Testis (tissue), 3 donors: ENCODE results near the gene LMTK3. TPM values are rescaled to one million over a fixed set of nuclear protein-coding genes. Genes with fewer than 3 reads are reported as not detected.
"Not testable (repeated sequence)": the region's sequence is repeated elsewhere in the genome, so short reads cannot be mapped to it uniquely, and the experiment has no call there.

Source experiments
- DNase-seq: peaks from one replicate; pipeline ENCODE4 v3.0.0-alpha.2; 2019
- H3K27ac ChIP-seq, 2 donors: fragments of 200-600 bp; sonication (generic); one replicate each; pipeline ENCODE4 v1.5.1; 2019
- H3K27me3 ChIP-seq: fragments of 200-600 bp; sonication (generic); one replicate; pipeline ENCODE4 v1.5.1; 2019
- H3K36me3 ChIP-seq: fragments of 200-600 bp; sonication (generic); one replicate; pipeline ENCODE4 v1.5.1; 2017; ENCODE audit warnings: low read depth; ENCODE audit errors: missing control alignments
- H3K4me1 ChIP-seq: fragments of 200-600 bp; sonication (generic); one replicate; pipeline ENCODE4 v1.5.1; 2019
- H3K4me3 ChIP-seq, 2 donors: fragments of 200-600 bp; sonication (generic); one replicate each; pipeline ENCODE4 v1.5.1; 2017 to 2019
- H3K9me3 ChIP-seq: fragments of 200-600 bp; sonication (generic); one replicate; pipeline ENCODE4 v1.5.1; 2017
- POLR2A ChIP-seq: fragments of 450-650 bp; IDR thresholded peaks from one replicate; pipeline ENCODE4 v1.6.1; 2017; ENCODE audit warnings: antibody characterized with exemption, mild to moderate bottlenecking, moderate library complexity
- WGBS, 2 donors: methylation state at CpG; one replicate each; pipeline ENCODE4 v1.1.5; 2018; 5-methylcytosine and 5-hydroxymethylcytosine counted together
- intact Hi-C: fragments of 100-400 bp; cut with DNase I; formaldehyde crosslinking; loops from one replicate; pipeline ENCODE4 v1.15.1; 2023; ENCODE audit warnings: low total_unique reads
- polyA plus RNA-seq: library from polyadenylated mRNA; stranded (reverse); fragments of 350-450 nt; fragmentation: Illumina TruSeq; extraction: RNeasy Lipid Tissue Mini Kit (QIAGEN cat#74804); gene quantifications from one replicate; pipeline ENCODE4 v1.2.3, GENCODE V29; 2014; ENCODE audit warnings: low read depth, low replicate concordance; ENCODE audit not compliant: insufficient read depth
- total RNA-seq, 2 donors: library from RNA; depleted of rRNA; stranded (reverse); fragments of >200 nt; gene quantifications; one replicate each; pipeline ENCODE4 v1.2.3, GENCODE V29; 2016
- TF ChIP-seq, protein P1 (sequence below), 3 experiments: fragments of 450-650 bp in 2 of 3; fragments of 200-600 bp in 1 of 3; sonication (generic) in 1 of 3; IDR thresholded peaks; one replicate each; pipeline ENCODE4 v1.5.1; 2016 to 2019; ENCODE audit warnings: antibody characterized with exemption in 3 of 3, mild to moderate bottlenecking in 2 of 3, moderate library complexity in 1 of 3

LMTK3 gene
- total and polyA plus RNA-seq, 3 donors from 2014 or later: 0.62 to 1.7 (median 0.96) TPM

DNA sequence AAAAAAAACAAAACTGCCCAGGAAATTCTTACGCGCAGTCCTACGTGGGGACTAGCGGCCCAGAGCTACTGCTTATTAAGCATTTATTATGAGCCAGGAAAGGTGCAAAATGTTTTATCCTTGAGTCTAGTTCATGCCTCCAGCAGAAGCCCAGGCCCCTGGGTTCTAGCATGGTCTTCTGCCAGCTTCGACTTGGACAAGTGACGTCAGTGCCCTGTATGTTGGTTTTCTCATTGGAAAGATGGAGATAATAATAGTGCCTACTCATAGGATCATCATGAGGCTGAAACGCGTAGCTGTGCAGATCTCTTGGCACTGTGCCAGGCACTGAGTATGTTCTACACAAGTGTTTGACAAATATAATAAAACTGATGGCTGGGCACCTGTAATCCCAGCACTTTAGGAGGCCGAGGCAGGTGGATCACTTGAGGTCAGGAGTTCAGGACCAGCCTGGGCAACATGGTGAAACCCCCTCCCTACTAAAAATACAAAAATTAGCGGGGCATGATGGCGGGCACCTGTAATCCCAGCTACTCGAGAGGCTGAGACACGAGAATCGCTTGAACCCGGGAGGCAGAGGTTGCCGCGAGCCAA lies 28.0 kb upstream of the LMTK3 start:
- intact Hi-C loops: no loop called here

DNA sequence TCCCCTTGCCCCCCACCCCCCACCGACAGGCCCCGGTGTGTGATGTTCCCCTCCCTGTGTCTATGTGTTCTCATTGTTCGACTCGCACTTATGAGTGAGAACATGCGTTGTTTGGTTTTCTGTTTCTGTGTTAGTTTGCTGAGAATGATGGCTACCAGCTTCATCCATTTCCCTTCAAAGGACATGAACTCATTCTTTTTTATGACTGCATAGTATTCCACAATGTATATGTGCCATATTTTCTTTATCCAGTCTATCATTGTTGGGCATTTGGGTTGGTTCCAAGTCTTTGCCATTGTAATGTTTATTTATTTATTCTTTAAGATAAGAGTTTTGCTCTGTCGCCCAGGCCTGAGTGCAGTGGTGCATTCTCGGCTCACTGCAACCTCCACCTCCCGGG lies 26.4 kb upstream of the LMTK3 start:
- H3K4me1 ChIP-seq, H3K27me3 ChIP-seq, intact Hi-C loops, H3K36me3 ChIP-seq, DNase-seq, H3K4me3 ChIP-seq, H3K27ac ChIP-seq, H3K9me3 ChIP-seq: not testable (repeated sequence)
- 93% methylated on average over 8 of the region's 8 CpGs for WGBS, 2 donors

More for the DNA sequence above, 28.0 kb upstream of the LMTK3 start:
- H3K9me3 ChIP-seq: no peaks in the 10 kb centered on the region
- 78 to 80% methylated on average over 17 of the region's 17 CpGs for WGBS, 2 donors
- no peak overlapping the region for H3K4me3 ChIP-seq
- no peak for DNase-seq
- no peaks in the 10 kb centered on the region for H3K27me3 ChIP-seq
- no peak for TF ChIP-seq POLR2A
- TF ChIP-seq, protein P1, sequence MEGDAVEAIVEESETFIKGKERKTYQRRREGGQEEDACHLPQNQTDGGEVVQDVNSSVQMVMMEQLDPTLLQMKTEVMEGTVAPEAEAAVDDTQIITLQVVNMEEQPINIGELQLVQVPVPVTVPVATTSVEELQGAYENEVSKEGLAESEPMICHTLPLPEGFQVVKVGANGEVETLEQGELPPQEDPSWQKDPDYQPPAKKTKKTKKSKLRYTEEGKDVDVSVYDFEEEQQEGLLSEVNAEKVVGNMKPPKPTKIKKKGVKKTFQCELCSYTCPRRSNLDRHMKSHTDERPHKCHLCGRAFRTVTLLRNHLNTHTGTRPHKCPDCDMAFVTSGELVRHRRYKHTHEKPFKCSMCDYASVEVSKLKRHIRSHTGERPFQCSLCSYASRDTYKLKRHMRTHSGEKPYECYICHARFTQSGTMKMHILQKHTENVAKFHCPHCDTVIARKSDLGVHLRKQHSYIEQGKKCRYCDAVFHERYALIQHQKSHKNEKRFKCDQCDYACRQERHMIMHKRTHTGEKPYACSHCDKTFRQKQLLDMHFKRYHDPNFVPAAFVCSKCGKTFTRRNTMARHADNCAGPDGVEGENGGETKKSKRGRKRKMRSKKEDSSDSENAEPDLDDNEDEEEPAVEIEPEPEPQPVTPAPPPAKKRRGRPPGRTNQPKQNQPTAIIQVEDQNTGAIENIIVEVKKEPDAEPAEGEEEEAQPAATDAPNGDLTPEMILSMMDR (IDR thresholded peaks at IDR 0.05): no peak
- H3K36me3 ChIP-seq: no peaks in the 10 kb centered on the region
- no peaks in the 10 kb centered on the region for H3K4me1 ChIP-seq
- no peak overlapping the region for H3K27ac ChIP-seq

DNA sequence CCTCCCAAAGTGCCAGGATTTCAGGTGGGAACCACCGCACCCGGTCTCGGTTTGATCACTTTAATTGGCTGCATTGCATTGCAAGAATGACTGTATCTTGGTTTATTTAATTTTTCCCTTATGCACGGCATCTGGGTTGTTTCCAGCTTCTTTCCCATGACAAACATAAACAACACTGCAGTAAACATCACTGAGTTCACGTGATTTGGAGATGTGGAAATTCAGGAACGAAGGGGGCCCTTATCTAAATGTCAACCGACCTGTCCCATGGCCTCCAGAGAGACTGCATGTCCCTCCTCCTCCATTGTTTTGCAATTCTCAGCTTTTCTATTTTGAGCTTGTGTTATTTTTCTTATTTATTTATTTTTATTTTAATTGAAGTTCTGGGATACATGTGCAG lies 25.9 kb upstream of the LMTK3 start:
- DNase-seq: no peak
- WGBS, 2 donors: 78 to 85% methylated on average over 7 of the region's 7 CpGs
- TF ChIP-seq, protein P1 (IDR thresholded peaks at IDR 0.05): no peak
- TF ChIP-seq POLR2A: no peak
- H3K9me3 ChIP-seq: no peaks in the 10 kb centered on the region
- no peak overlapping the region for H3K27ac ChIP-seq
- H3K4me1 ChIP-seq: no peaks in the 10 kb centered on the region
- no peak overlapping the region for H3K4me3 ChIP-seq
- intact Hi-C loops: no loop called here
- no peaks in the 10 kb centered on the region for H3K27me3 ChIP-seq
- no peaks in the 10 kb centered on the region for H3K36me3 ChIP-seq

DNA sequence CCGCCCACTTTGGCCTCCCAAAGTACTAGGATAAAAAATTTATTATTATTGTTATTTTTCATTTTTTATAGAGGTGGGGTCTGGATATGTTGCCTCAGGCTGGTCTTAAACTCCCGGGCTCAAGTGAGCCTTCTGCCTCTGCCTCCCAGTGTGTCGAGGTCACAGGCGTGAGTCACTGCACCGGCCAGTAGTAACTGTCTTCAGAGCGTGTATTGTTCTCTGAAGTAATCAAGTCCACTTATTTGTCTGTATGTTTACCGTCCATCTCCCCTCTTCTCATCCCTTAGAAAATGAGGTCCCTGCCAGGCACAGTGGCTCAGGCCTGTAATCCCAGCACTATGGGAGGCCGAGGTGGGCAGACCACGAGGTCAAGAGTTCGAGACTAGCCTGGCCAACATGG lies 22.1 kb upstream of the LMTK3 start:
- no peaks in the 10 kb centered on the region for H3K27me3 ChIP-seq
- intact Hi-C loops: no loop called here
- TF ChIP-seq POLR2A: no peak
- TF ChIP-seq, protein P1 (IDR thresholded peaks at IDR 0.05): no peak

DNA sequence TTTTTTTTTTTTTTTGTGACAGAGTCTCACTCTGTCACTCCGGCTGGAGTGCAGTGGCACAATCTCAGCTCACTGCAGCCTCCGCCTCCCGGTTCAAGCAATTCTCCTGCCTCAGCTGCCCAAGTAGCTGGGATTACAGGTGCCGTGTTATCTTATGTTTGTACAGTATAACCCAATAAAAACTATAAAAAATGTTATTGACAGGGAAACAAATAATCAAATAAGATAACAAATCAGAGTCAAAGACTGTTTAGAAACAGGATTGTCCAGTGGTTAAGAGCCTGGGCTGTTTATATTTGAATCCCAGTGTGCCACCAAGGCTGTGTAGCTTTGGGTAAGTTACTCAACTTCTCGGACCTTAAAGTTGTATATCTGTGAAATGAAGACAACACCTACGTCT lies 19.1 kb upstream of the LMTK3 start:
- H3K27ac ChIP-seq: no peak overlapping the region
- no peaks in the 10 kb centered on the region for H3K9me3 ChIP-seq
- no peak for DNase-seq
- intact Hi-C loops: no loop called here
- no peak overlapping the region for H3K4me3 ChIP-seq
- H3K4me1 ChIP-seq: no peaks in the 10 kb centered on the region
- TF ChIP-seq, protein P1 (IDR thresholded peaks at IDR 0.05): no peak
- TF ChIP-seq POLR2A: no peak
- 75 to 85% methylated on average over 6 of the region's 6 CpGs for WGBS, 2 donors
- H3K36me3 ChIP-seq: no peaks in the 10 kb centered on the region
- no peaks in the 10 kb centered on the region for H3K27me3 ChIP-seq

More for the DNA sequence above, 22.1 kb upstream of the LMTK3 start:
- Histone ChIP-seq H3K27ac (no peak overlapping the region), H3K9me3 (no peaks in the 10 kb centered on the region), H3K4me3 (no peak overlapping the region), H3K4me1 (no peaks in the 10 kb centered on the region), H3K36me3 (no peaks in the 10 kb centered on the region)
- WGBS, 2 donors: 87 to 89% methylated on average over 10 of the region's 10 CpGs
- DNase-seq: no peak
